Naive thymus-derived CD4-positive, alpha-beta T cell (primary cell): ENCODE results near the gene HOXA13. TPM values are rescaled to one million over a fixed set of nuclear protein-coding genes. Genes with fewer than 3 reads are reported as not detected.

ENCODE experiments used
- ATAC-seq: fragments of 150-1000 bp; cut with Tn5 transposase; 2 replicates; pipeline ENCODE4 v1.10.0; 2021; ENCODE audit warnings: mild to moderate bottlenecking, moderate library complexity
- CTCF ChIA-PET: fragments of 350-600 bp; sonication (Branson Sonifier 250); formaldehyde crosslinking; loops from one replicate; lab custom pipeline; 2021; ENCODE audit warnings: antibody characterized with exemption; lab: Charles Lee
- POLR2A ChIA-PET: fragments of 350-600 bp; sonication (Branson Sonifier 250); formaldehyde crosslinking; loops from one replicate; lab custom pipeline; 2021; ENCODE audit warnings: antibody characterized with exemption, inconsistent platforms; lab: Charles Lee
- DNase-seq, 9 donors: peaks; one replicate each; pipeline versions ENCODE4 v3.0.0 to v3.0.0-alpha.2; 2020 to 2022; ENCODE audit warnings: mixed read lengths in 1 of 9
- H3K27ac ChIP-seq: one replicate; pipeline ENCODE4 v1.7.0; 2013; ENCODE audit warnings: mild to moderate bottlenecking, low read depth, low read length, moderate library complexity
- H3K27me3 ChIP-seq, 2 donors: one replicate each; pipeline ENCODE4 v1.7.0; 2013; ENCODE audit warnings: low read length in 2 of 2, mild to moderate bottlenecking in 2 of 2, moderate library complexity in 2 of 2; ENCODE audit not compliant: control insufficient read depth in 2 of 2, insufficient read depth in 2 of 2
- H3K36me3 ChIP-seq, 3 experiments: 1 replicate in 2 of 3; 2 replicates in 1 of 3; pipeline ENCODE4 v1.7.0; 2013; ENCODE audit warnings: low read length in 3 of 3, mild to moderate bottlenecking in 3 of 3, moderate library complexity in 1 of 3; ENCODE audit not compliant: insufficient read depth in 3 of 3, control insufficient read depth in 2 of 3
- H3K4me1 ChIP-seq, 2 donors: one replicate each; pipeline ENCODE4 v1.7.0; 2013; ENCODE audit warnings: low read length in 2 of 2, mild to moderate bottlenecking in 2 of 2, moderate library complexity in 1 of 2; ENCODE audit not compliant: control insufficient read depth in 2 of 2, insufficient read depth in 2 of 2
- H3K4me3 ChIP-seq: 2 replicates; pipeline ENCODE4 v1.7.0; 2013; ENCODE audit warnings: mild to moderate bottlenecking, low read length
- H3K9me3 ChIP-seq, 3 experiments: 1 replicate in 2 of 3; 2 replicates in 1 of 3; pipeline ENCODE4 v1.7.0; 2013; ENCODE audit warnings: low read length in 3 of 3; ENCODE audit not compliant: control insufficient read depth in 2 of 3
- H3K27ac Mint-ChIP-seq, 9 donors: one replicate each; pipeline ENCODE4 v1.8.0; 2020 to 2022; ENCODE audit warnings: mixed read lengths in 9 of 9, mild to moderate bottlenecking in 8 of 9, moderate library complexity in 5 of 9, inconsistent platforms in 2 of 9
- H3K27me3 Mint-ChIP-seq, 5 donors: one replicate each; pipeline ENCODE4 v1.8.0; 2021 to 2022; ENCODE audit warnings: mixed read lengths in 5 of 5, mild to moderate bottlenecking in 1 of 5
- H3K36me3 Mint-ChIP-seq, 5 donors: one replicate each; pipeline ENCODE4 v1.8.0; 2020 to 2022; ENCODE audit warnings: mixed read lengths in 5 of 5, mild to moderate bottlenecking in 3 of 5, inconsistent platforms in 1 of 5
- H3K4me1 Mint-ChIP-seq, 7 donors: one replicate each; pipeline ENCODE4 v1.8.0; 2020 to 2022; ENCODE audit warnings: mixed read lengths in 7 of 7, mild to moderate bottlenecking in 3 of 7, inconsistent platforms in 1 of 7
- H3K4me3 Mint-ChIP-seq, 10 donors: one replicate each; pipeline ENCODE4 v1.8.0; 2020 to 2022; ENCODE audit warnings: mild to moderate bottlenecking in 10 of 10, mixed read lengths in 10 of 10, moderate library complexity in 6 of 10, inconsistent platforms in 2 of 10
- H3K9me3 Mint-ChIP-seq, 11 donors: one replicate each; pipeline ENCODE4 v1.8.0; 2020 to 2022; ENCODE audit warnings: mixed read lengths in 11 of 11, mild to moderate bottlenecking in 4 of 11, inconsistent platforms in 1 of 11, moderate library complexity in 1 of 11
- intact Hi-C, 2 donors: fragments of 100-400 bp; cut with micrococcal nuclease; formaldehyde crosslinking; loops; one replicate each; pipeline ENCODE4 v1.15.1; 2023
- polyA plus RNA-seq, 2 donors: library from polyadenylated mRNA; unstranded; fragments of 300-500 nt; fragmentation: Illumina TruSeq; gene quantifications; one replicate each; pipeline ENCODE4 v1.2.3, GENCODE V29; 2021
- total RNA-seq, 6 experiments: library from RNA in 5 of 6; stranded (reverse) in 5 of 6; gene quantifications; 1 replicate in 5 of 6; 2 replicates in 1 of 6; pipeline ENCODE4 v1.2.3 and lab custom pipeline; 2021 to 2026

Gene HOXA13
- total and polyA plus RNA-seq, 7 experiments from 2014 or later = not detected

GRCh38 chr7:27245798-27246691 lies 46.2 kb upstream of the HOXA13 start:
- Mint-ChIP-seq H3K9me3 (peaks cover 0 to 6% (median 0%) of the 10 kb centered on the region in 11 donors), H3K4me3 (peak overlapping the region in 1 of 10 donors; percentile 40), H3K27ac (no peak overlapping the region), H3K36me3 (peaks cover 0 to 3% (median 0%) of the 10 kb centered on the region in 5 donors), H3K4me1 (peaks cover 6 to 48% (median 34%) of the 10 kb centered on the region in 7 donors), H3K27me3 (peaks cover 78 to 92% (median 87%) of the 10 kb centered on the region in 5 donors)
- ATAC-seq (no peak), DNase-seq (no peak)
- ChIA-PET CTCF (no interaction called here), POLR2A (no interaction called here)
- H3K4me3 ChIP-seq = no peak overlapping the region
- intact Hi-C loops = no loop called here
- no peak overlapping the region for H3K27ac ChIP-seq
- peaks cover 0 to 40% of the 10 kb centered on the region in 2 donors for H3K27me3 ChIP-seq
- peaks cover 0 to 3% of the 10 kb centered on the region in 2 donors for H3K4me1 ChIP-seq
- no peaks in the 10 kb centered on the region for H3K36me3 ChIP-seq
- no peaks in the 10 kb centered on the region for H3K9me3 ChIP-seq

GRCh38 chr7:27245124-27245797 lies 45.4 kb upstream of the HOXA13 start:
- peaks cover 0 to 3% (median 0%) of the 10 kb centered on the region in 5 donors for H3K36me3 Mint-ChIP-seq
- H3K4me3 Mint-ChIP-seq = peak overlapping the region in 2 of 10 donors; percentile 16 to 36
- H3K4me1 Mint-ChIP-seq = peaks cover 6 to 49% (median 35%) of the 10 kb centered on the region in 7 donors
- H3K4me3 ChIP-seq = no peak overlapping the region
- ChIA-PET CTCF (no interaction called here), POLR2A (no interaction called here)
- no peak overlapping the region for H3K27ac ChIP-seq
- H3K27me3 Mint-ChIP-seq = peaks cover 78 to 92% (median 87%) of the 10 kb centered on the region in 5 donors
- H3K9me3 ChIP-seq = no peaks in the 10 kb centered on the region
- DNase-seq (no peak), ATAC-seq (no peak)
- no peak overlapping the region for H3K27ac Mint-ChIP-seq
- H3K36me3 ChIP-seq = no peaks in the 10 kb centered on the region
- peaks cover 0 to 42% of the 10 kb centered on the region in 2 donors for H3K27me3 ChIP-seq
- peaks cover 0 to 3% of the 10 kb centered on the region in 2 donors for H3K4me1 ChIP-seq
- H3K9me3 Mint-ChIP-seq = peaks cover 0 to 6% (median 0%) of the 10 kb centered on the region in 11 donors
- intact Hi-C loops = no loop called here

GRCh38 chr7:27244488-27245123 lies 44.7 kb upstream of the HOXA13 start:
- Mint-ChIP-seq H3K27ac (peak overlapping the region in 2 of 9 donors; percentile 28 to 38), H3K4me1 (peaks cover 4 to 48% (median 41%) of the 10 kb centered on the region in 7 donors), H3K9me3 (peaks cover 0 to 2% (median 0%) of the 10 kb centered on the region in 11 donors), H3K36me3 (peaks cover 0 to 3% (median 0%) of the 10 kb centered on the region in 5 donors), H3K27me3 (peaks cover 77 to 92% (median 86%) of the 10 kb centered on the region in 5 donors), H3K4me3 (peak overlapping the region in 6 of 10 donors; percentile 1 to 36 (median 16))
- Histone ChIP-seq H3K4me3 (no peak overlapping the region), H3K36me3 (no peaks in the 10 kb centered on the region), H3K4me1 (peaks cover 0 to 3% of the 10 kb centered on the region in 2 donors), H3K27me3 (peaks cover 0 to 38% of the 10 kb centered on the region in 2 donors), H3K9me3 (no peaks in the 10 kb centered on the region), H3K27ac (no peak overlapping the region)
- no peak for ATAC-seq
- ChIA-PET POLR2A (no interaction called here), CTCF (no interaction called here)
- intact Hi-C loops = loop anchor here in 1 of 2 donors (5.0 kb wide), 3 partner anchors 42 to 152 kb away; partner anchors contain the start of gene HOXA13
- DNase-seq = no peak

DNA sequence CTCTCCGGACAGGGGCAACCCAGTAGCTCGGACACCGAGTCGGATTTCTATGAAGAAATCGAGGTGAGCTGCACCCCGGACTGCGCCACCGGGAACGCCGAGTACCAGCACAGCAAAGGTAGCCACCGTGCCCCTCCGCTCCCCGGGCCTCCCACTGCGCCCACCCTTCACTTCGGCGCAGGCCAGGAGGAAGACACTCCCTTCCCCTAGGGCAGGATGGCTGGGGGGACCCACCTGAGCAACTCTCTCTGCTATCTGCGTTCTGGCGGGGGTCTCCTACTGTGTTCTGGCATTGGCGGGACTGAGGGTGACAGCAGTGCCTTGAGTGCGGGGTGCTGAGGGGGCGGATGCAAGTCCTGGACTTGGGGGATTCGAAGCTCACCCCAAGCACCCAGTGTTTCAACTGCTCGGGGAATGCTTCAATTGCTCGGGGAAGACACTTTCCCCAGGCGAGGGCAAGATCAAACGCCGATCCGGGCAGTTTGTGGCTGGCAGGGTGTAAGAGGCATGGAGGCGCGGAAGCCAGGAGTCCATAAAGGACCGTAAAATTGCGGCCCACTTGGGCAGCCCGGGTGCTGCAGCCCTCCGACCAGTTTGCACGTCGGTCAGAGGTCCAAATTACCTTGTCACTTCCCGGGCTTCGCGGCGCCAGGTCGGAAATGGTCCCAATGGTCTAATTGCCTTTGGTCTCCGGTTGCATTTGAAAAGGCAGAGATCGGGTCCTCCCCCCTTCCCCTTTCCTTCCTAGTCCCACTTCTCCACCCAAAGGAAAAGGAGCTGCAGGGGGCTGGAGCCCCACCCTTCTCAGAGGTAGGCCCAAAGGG lies 43.7 kb upstream of the HOXA13 start:
- Mint-ChIP-seq H3K27ac (peak overlapping the region in 2 of 9 donors; percentile 36 to 52), H3K9me3 (peaks cover 0 to 2% (median 0%) of the 10 kb centered on the region in 11 donors), H3K4me1 (peaks cover 4 to 47% (median 41%) of the 10 kb centered on the region in 7 donors), H3K36me3 (peaks cover 0 to 3% (median 0%) of the 10 kb centered on the region in 5 donors), H3K4me3 (peak overlapping the region in 5 of 10 donors; percentile 4 to 68 (median 41)), H3K27me3 (peaks cover 70 to 87% (median 81%) of the 10 kb centered on the region in 5 donors)
- ATAC-seq (no peak), DNase-seq (no peak)
- peaks cover 0 to 33% of the 10 kb centered on the region in 2 donors for H3K27me3 ChIP-seq
- no peaks in the 10 kb centered on the region for H3K36me3 ChIP-seq
- H3K9me3 ChIP-seq = no peaks in the 10 kb centered on the region
- intact Hi-C loops = loop anchor here in 1 of 2 donors (5.0 kb wide), 3 partner anchors 41 to 151 kb away; partner anchors contain the start of gene HOXA13
- H3K4me3 ChIP-seq = no peak overlapping the region
- peaks cover 0 to 3% of the 10 kb centered on the region in 2 donors for H3K4me1 ChIP-seq
- no peak overlapping the region for H3K27ac ChIP-seq
- ChIA-PET CTCF (no interaction called here), POLR2A (no interaction called here)

DNA sequence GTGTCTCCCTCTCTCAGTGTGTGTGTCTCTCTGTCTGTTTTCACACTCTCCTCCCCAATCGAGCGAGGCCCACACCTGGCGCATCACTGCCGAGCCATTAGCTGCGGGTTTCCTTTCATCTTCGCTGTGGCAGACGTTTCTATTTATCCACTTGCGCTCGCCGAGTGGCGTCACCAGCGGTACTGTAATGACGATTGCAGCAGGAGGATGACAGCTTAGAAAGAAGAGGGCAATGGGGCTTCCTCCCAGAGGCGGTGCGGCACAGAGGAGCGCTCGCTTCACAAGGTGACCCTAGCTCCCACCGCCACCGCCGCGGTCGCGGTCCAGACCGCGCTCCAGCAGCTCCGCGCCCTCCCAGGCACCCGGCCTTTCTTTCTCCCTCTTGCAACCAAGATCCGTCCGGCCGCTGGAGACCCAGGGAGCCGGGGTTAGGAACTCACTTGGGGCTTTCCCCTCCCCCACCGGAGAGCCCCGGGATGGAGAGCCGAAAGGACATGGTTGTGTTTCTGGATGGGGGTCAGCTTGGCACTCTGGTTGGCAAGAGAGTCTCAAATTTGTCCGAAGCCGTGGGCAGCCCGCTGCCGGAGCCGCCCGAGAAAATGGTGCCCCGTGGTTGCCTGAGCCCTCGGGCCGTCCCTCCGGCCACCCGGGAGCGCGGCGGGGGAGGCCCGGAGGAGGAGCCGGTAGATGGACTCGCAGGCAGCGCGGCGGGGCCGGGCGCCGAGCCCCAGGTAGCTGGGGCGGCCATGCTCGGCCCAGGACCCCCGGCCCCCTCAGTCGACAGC lies 42.9 kb upstream of the HOXA13 start, which contains the start of gene EVX1:
Gene EVX1 (plus strand): TSS at position 248 of the 785 bp plus-strand sequence. CDS start 229 bp downstream, at position 477.
- no peak within 1 kb of the TSS for H3K4me3 ChIP-seq
- H3K4me1 ChIP-seq = peaks cover 0 to 3% of the 10 kb centered on the region in 2 donors
- DNase-seq (peak in 7 of 9 donors; percentile 29 to 74 (median 52)), ATAC-seq (peak; percentile 60)
- no peak within 1 kb of the TSS for H3K27ac ChIP-seq
- H3K27me3 ChIP-seq = peaks cover 0 to 37% of the 10 kb centered on the region in 2 donors
- CTCF ChIA-PET = no interaction called here
- intact Hi-C loops = loop anchor here in 1 of 2 donors (5.0 kb wide), 3 partner anchors 40 to 150 kb away; partner anchors contain the start of gene HOXA13
- H3K4me1 Mint-ChIP-seq = peaks cover 4 to 52% (median 46%) of the 10 kb centered on the region in 7 donors
- POLR2A ChIA-PET = interaction anchor here (0.6 kb wide), 1 partner anchor 59 kb away, joined by 3 read pairs; no protein-coding TSS in a partner anchor
- peaks cover 70 to 88% (median 81%) of the 10 kb centered on the region in 5 donors for H3K27me3 Mint-ChIP-seq
- peak within 1 kb of the TSS in 6 of 9 donors; percentile 40 to 84 (median 62) for H3K27ac Mint-ChIP-seq
- no peaks in the 10 kb centered on the region for H3K36me3 ChIP-seq
- H3K9me3 Mint-ChIP-seq = peaks cover 0 to 2% (median 0%) of the 10 kb centered on the region in 11 donors
- H3K36me3 Mint-ChIP-seq = peaks cover 0 to 3% (median 0%) of the 10 kb centered on the region in 5 donors
- H3K9me3 ChIP-seq = no peaks in the 10 kb centered on the region
- H3K4me3 Mint-ChIP-seq = peak within 1 kb of the TSS in 9 of 10 donors; percentile 32 to 81 (median 57)
